GM23248 (cell line): Measurements from ENCODE around the gene CEMIP2.

Experiments used
- EZH2 ChIP-seq: fragments of 200-600 bp; sonication (generic); IDR thresholded peaks from 2 replicates; pipeline ENCODE4 v1.6.1; 2018; ENCODE audit warnings: antibody characterized with exemption, mild to moderate bottlenecking; ENCODE audit not compliant: insufficient read depth, poor library complexity, severe bottlenecking
- EZH2phosphoT487 ChIP-seq: fragments of 200-600 bp; sonication (generic); IDR thresholded peaks from 2 replicates; pipeline ENCODE4 v1.6.1; 2018; ENCODE audit warnings: antibody characterized with exemption, moderate library complexity, mild to moderate bottlenecking, low read depth; ENCODE audit not compliant: insufficient read depth

DNA sequence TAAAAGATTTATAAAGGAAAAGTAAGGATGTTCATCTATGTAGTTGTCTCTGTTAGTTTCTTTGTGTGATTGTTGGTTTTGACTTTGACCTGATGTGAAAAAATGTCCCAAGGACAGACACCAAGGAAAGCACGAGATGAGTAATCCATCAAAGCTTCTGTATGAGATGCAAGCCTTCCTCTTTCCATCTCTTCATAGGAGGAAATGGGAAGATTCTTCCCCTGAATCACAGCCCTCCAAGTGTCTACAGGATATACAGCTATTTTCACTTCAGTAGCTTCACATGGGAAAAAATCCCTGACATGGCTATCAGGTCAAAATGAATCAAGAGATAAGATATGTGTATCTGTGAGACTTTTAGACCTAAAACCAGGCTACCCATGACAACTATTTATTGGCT is 29.0 kb upstream of the CEMIP2 start:
- TF ChIP-seq EZH2 (no peak), EZH2phosphoT487 (no peak)
